K562 (cell line): Measurements from ENCODE around the gene ZNF410. TPM values are rescaled to one million over a fixed set of nuclear protein-coding genes. Genes with fewer than 3 reads are reported as not detected.

ENCODE experiments used
- MBD2 ChIP-seq: sonication (generic); IDR thresholded peaks from 2 replicates; pipeline ENCODE4 v1.6.1; 2016; ENCODE audit warnings: low read depth, borderline replicate concordance
- STAG1 ChIP-seq: sonication (generic); formaldehyde crosslinking; IDR thresholded peaks from 2 replicates; pipeline ENCODE4 v1.5.0; 2020; ENCODE audit warnings: missing genetic modification reagents, borderline replicate concordance
- ZNF12 ChIP-seq: sonication (generic); formaldehyde crosslinking; IDR thresholded peaks from 2 replicates; pipeline ENCODE4 v1.4.0; 2020; ENCODE audit warnings: mild to moderate bottlenecking, missing genetic modification reagents
- ZNF165 ChIP-seq: fragments of 250-450 bp; sonication (Bioruptor Pico); IDR thresholded peaks from 2 replicates; pipeline ENCODE4 v1.4.0; 2020; ENCODE audit warnings: borderline replicate concordance
- ZNF583 ChIP-seq: fragments of 250-450 bp; sonication (Bioruptor Pico); IDR thresholded peaks from 2 replicates; pipeline ENCODE4 v1.4.0; 2020
- polyA plus RNA-seq, 8 experiments: library from polyadenylated mRNA; depleted of rRNA in 4 of 8; stranded (reverse) in 5 of 8; unstranded in 3 of 8; fragments of >200 nt; fragmentation: Nextera tagmentation in 2 of 8; fragmentation: Illumina TruSeq in 1 of 8; extraction: Ambion mirVana in 2 of 8; extraction: Trizol in 1 of 8; gene quantifications; 2 replicates each; pipeline versions ENCODE4 v1.2.1 to v1.2.3, GENCODE V29; 2011 to 2014; ENCODE audit warnings: inconsistent platforms in 1 of 8, missing spikeins in 1 of 8
- total RNA-seq, 7 experiments: library from RNA; depleted of rRNA in 6 of 7; stranded (reverse); fragments of >200 nt in 6 of 7; fragmentation: Illumina TruSeq in 2 of 7; extraction: Trizol in 2 of 7; gene quantifications; 2 replicates each; pipeline versions ENCODE4 v1.2.1 to v1.2.3, GENCODE V29; 2011 to 2021; ENCODE audit warnings: low replicate concordance in 1 of 7
- TF ChIP-seq, protein P1 (sequence below): fragments of 450-650 bp; IDR thresholded peaks from 2 replicates; pipeline ENCODE4 v1.6.1; 2018; ENCODE audit not compliant: partially characterized antibody
- TF ChIP-seq, protein P2 (sequence below), 2 experiments: fragments of 150-350 bp in 1 of 2; IDR thresholded peaks; 2 replicates each; pipeline ENCODE4 v1.6.1; 2012 to 2016; ENCODE audit warnings: low read depth in 2 of 2, low read length in 2 of 2, mild to moderate bottlenecking in 1 of 2, moderate library complexity in 1 of 2
- TF ChIP-seq, protein P3 (sequence below), 2 experiments: fragments of 450-650 bp in 1 of 2; IDR thresholded peaks; 2 replicates each; pipeline ENCODE4 v1.6.1; 2011 to 2017; ENCODE audit warnings: low read depth in 2 of 2, antibody characterized with exemption in 1 of 2, borderline replicate concordance in 1 of 2, low read length in 1 of 2, mild to moderate bottlenecking in 1 of 2, mixed read lengths in 1 of 2; ENCODE audit not compliant: control insufficient read depth in 1 of 2

Gene ZNF410
- total and polyA plus RNA-seq, 9 of the 15 experiments (the other 6 are each of a cell fraction or from before 2014, with no cell fraction given): 20.5 to 64.8 (median 38.7) TPM

DNA sequence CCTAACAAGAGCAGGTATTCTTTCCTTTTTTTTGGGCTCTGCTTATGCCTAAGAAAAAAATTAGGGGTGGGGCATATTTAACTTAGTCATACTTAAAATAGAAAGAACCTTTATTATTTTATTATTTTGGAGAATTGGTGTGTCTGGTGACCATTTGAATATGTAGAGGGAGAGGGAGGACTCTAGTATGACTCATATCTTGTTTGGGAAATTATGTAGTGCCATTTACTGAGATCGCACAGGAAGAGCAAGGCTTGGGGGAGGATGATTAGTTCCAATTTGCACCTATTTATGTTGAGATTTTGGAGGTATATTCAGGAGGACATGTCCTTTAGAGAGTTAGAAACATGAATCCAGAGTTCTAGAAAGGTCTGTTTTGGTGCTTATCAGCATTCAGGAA lies 9.9 kb downstream of the ZNF410 start (continued):
- TF ChIP-seq, protein P1, sequence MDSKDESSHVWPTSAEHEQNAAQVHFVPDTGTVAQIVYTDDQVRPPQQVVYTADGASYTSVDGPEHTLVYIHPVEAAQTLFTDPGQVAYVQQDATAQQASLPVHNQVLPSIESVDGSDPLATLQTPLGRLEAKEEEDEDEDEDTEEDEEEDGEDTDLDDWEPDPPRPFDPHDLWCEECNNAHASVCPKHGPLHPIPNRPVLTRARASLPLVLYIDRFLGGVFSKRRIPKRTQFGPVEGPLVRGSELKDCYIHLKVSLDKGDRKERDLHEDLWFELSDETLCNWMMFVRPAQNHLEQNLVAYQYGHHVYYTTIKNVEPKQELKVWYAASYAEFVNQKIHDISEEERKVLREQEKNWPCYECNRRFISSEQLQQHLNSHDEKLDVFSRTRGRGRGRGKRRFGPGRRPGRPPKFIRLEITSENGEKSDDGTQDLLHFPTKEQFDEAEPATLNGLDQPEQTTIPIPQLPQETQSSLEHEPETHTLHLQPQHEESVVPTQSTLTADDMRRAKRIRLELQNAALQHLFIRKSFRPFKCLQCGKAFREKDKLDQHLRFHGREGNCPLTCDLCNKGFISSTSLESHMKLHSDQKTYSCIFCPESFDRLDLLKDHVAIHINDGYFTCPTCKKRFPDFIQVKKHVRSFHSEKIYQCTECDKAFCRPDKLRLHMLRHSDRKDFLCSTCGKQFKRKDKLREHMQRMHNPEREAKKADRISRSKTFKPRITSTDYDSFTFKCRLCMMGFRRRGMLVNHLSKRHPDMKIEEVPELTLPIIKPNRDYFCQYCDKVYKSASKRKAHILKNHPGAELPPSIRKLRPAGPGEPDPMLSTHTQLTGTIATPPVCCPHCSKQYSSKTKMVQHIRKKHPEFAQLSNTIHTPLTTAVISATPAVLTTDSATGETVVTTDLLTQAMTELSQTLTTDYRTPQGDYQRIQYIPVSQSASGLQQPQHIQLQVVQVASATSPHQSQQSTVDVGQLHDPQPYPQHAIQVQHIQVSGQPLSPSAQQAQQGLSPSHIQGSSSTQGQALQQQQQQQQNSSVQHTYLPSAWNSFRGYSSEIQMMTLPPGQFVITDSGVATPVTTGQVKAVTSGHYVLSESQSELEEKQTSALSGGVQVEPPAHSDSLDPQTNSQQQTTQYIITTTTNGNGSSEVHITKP: no peak
- TF ChIP-seq ZNF12 (CRISPR knock-in tag) (no peak), MBD2 (no peak), ZNF583 (CRISPR knock-in tag) (no peak), ZNF165 (no peak), STAG1 (no peak)
- TF ChIP-seq, protein P2, sequence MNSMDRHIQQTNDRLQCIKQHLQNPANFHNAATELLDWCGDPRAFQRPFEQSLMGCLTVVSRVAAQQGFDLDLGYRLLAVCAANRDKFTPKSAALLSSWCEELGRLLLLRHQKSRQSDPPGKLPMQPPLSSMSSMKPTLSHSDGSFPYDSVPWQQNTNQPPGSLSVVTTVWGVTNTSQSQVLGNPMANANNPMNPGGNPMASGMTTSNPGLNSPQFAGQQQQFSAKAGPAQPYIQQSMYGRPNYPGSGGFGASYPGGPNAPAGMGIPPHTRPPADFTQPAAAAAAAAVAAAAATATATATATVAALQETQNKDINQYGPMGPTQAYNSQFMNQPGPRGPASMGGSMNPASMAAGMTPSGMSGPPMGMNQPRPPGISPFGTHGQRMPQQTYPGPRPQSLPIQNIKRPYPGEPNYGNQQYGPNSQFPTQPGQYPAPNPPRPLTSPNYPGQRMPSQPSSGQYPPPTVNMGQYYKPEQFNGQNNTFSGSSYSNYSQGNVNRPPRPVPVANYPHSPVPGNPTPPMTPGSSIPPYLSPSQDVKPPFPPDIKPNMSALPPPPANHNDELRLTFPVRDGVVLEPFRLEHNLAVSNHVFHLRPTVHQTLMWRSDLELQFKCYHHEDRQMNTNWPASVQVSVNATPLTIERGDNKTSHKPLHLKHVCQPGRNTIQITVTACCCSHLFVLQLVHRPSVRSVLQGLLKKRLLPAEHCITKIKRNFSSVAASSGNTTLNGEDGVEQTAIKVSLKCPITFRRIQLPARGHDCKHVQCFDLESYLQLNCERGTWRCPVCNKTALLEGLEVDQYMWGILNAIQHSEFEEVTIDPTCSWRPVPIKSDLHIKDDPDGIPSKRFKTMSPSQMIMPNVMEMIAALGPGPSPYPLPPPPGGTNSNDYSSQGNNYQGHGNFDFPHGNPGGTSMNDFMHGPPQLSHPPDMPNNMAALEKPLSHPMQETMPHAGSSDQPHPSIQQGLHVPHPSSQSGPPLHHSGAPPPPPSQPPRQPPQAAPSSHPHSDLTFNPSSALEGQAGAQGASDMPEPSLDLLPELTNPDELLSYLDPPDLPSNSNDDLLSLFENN (IDR thresholded peaks at IDR 0.05; ENCODE audit: low read depth in 2 of 2, low read length in 2 of 2): no peak
- TF ChIP-seq, protein P3, sequence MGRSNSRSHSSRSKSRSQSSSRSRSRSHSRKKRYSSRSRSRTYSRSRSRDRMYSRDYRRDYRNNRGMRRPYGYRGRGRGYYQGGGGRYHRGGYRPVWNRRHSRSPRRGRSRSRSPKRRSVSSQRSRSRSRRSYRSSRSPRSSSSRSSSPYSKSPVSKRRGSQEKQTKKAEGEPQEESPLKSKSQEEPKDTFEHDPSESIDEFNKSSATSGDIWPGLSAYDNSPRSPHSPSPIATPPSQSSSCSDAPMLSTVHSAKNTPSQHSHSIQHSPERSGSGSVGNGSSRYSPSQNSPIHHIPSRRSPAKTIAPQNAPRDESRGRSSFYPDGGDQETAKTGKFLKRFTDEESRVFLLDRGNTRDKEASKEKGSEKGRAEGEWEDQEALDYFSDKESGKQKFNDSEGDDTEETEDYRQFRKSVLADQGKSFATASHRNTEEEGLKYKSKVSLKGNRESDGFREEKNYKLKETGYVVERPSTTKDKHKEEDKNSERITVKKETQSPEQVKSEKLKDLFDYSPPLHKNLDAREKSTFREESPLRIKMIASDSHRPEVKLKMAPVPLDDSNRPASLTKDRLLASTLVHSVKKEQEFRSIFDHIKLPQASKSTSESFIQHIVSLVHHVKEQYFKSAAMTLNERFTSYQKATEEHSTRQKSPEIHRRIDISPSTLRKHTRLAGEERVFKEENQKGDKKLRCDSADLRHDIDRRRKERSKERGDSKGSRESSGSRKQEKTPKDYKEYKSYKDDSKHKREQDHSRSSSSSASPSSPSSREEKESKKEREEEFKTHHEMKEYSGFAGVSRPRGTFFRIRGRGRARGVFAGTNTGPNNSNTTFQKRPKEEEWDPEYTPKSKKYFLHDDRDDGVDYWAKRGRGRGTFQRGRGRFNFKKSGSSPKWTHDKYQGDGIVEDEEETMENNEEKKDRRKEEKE (IDR thresholded peaks at IDR 0.05; ENCODE audit: borderline replicate concordance in 1 of 2, control insufficient read depth in 1 of 2, low read depth in 2 of 2, low read length in 1 of 2): no peak
